ENCODE measurements around the gene PRDM9.

The PRDM9 gene

GRCh38 chr5:23507278-23507685 lies at the start of gene PRDM9:
TSS of gene PRDM9 (plus strand) at chr5:23507609. CDS start at chr5:23509034, 1,425 bp downstream.
- Histone ChIP-seq H3K4me3 (ENCODE audit: low read length) (peak within 1 kb of the TSS; percentile 28), H3K9ac (ENCODE audit: low read length) (peak within 1 kb of the TSS; percentile 39), H3K4me1 (ENCODE audit: control insufficient read depth, insufficient read depth, low read length) (no peaks in the 10 kb centered on the region), H3K36me3 (ENCODE audit: control insufficient read depth, insufficient read depth, low read length, severe bottlenecking) (no peaks in the 10 kb centered on the region), H3K9me3 (ENCODE audit: control insufficient read depth, low read length) (no peaks in the 10 kb centered on the region), H3K27me3 (replicated peaks; ENCODE audit: control insufficient read depth, insufficient read depth, low read length) (peaks cover 6% of the 10 kb centered on the region)
- DNase-seq (ENCODE audit: low read depth), result no peak

GRCh38 chr5:23457780-23458179 lies 49.6 kb upstream of the PRDM9 start:
- H3K9me3 ChIP-seq (ENCODE audit: control insufficient read depth, low read length), result peaks cover 13% of the 10 kb centered on the region
- no peak overlapping the region for H3K9ac ChIP-seq (ENCODE audit: low read length)
- no peaks in the 10 kb centered on the region for H3K36me3 ChIP-seq (ENCODE audit: control insufficient read depth, insufficient read depth, low read length, severe bottlenecking)
- no peaks in the 10 kb centered on the region for H3K27me3 ChIP-seq (replicated peaks; ENCODE audit: control insufficient read depth, insufficient read depth, low read length)
- no peak overlapping the region for H3K4me3 ChIP-seq (ENCODE audit: low read length)
- DNase-seq (ENCODE audit: low read depth), result no peak
- no peaks in the 10 kb centered on the region for H3K4me1 ChIP-seq (ENCODE audit: control insufficient read depth, insufficient read depth, low read length)

DNA sequence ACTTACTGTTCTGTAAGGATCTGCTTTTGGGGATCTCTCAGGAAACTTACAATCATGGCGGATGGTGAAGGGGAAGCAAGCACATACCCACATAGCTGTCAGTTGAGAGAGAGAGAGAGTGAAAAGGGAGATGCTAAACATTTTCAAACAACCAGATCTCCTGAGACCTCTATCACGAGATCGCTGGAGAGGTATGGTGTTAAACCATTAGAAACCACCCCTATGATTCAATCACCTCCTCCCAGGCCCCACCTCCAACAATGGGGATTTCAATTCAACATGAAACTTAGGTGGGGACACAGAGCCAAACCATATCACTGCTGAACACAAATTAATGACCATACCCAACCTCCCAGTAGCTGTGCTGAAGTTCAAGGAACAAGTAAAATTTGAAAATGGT lies 48.2 kb upstream of the PRDM9 start:
- DNase-seq (ENCODE audit: low read depth), result no peak
- Histone ChIP-seq H3K9ac (ENCODE audit: low read length) (no peak overlapping the region), H3K27me3 (replicated peaks; ENCODE audit: control insufficient read depth, insufficient read depth, low read length) (no peaks in the 10 kb centered on the region), H3K4me3 (ENCODE audit: low read length) (no peak overlapping the region), H3K36me3 (ENCODE audit: control insufficient read depth, insufficient read depth, low read length, severe bottlenecking) (no peaks in the 10 kb centered on the region), H3K9me3 (ENCODE audit: control insufficient read depth, low read length) (peaks cover 13% of the 10 kb centered on the region), H3K4me1 (ENCODE audit: control insufficient read depth, insufficient read depth, low read length) (no peaks in the 10 kb centered on the region)

- Histone ChIP-seq H3K9ac (ENCODE audit: low read length) (no peak overlapping the region), H3K4me3 (ENCODE audit: low read length) (no peak overlapping the region), H3K36me3 (ENCODE audit: control insufficient read depth, insufficient read depth, low read length, severe bottlenecking) (no peaks in the 10 kb centered on the region), H3K27me3 (replicated peaks; ENCODE audit: control insufficient read depth, insufficient read depth, low read length) (no peaks in the 10 kb centered on the region), H3K4me1 (ENCODE audit: control insufficient read depth, insufficient read depth, low read length) (no peaks in the 10 kb centered on the region), H3K9me3 (ENCODE audit: control insufficient read depth, low read length) (peaks cover 3% of the 10 kb centered on the region)
- no peak for DNase-seq (ENCODE audit: low read depth)
These were observed 45.8 kb upstream of the PRDM9 start for GRCh38 chr5:23461576-23461975.

- Histone ChIP-seq H3K4me1 (ENCODE audit: control insufficient read depth, insufficient read depth, low read length) (no peaks in the 10 kb centered on the region), H3K27me3 (replicated peaks; ENCODE audit: control insufficient read depth, insufficient read depth, low read length) (no peaks in the 10 kb centered on the region), H3K9me3 (ENCODE audit: control insufficient read depth, low read length) (peaks cover 7% of the 10 kb centered on the region), H3K9ac (ENCODE audit: low read length) (no peak overlapping the region), H3K36me3 (ENCODE audit: control insufficient read depth, insufficient read depth, low read length, severe bottlenecking) (no peaks in the 10 kb centered on the region), H3K4me3 (ENCODE audit: low read length) (no peak overlapping the region)
- DNase-seq (ENCODE audit: low read depth), result no peak
These were observed 41.0 kb upstream of the PRDM9 start for GRCh38 chr5:23466401-23466912.

GRCh38 chr5:23468658-23469057 lies 38.8 kb upstream of the PRDM9 start:
- Histone ChIP-seq H3K27me3 (replicated peaks; ENCODE audit: control insufficient read depth, insufficient read depth, low read length) (no peaks in the 10 kb centered on the region), H3K36me3 (ENCODE audit: control insufficient read depth, insufficient read depth, low read length, severe bottlenecking) (no peaks in the 10 kb centered on the region), H3K4me3 (ENCODE audit: low read length) (no peak overlapping the region), H3K9ac (ENCODE audit: low read length) (no peak overlapping the region), H3K4me1 (ENCODE audit: control insufficient read depth, insufficient read depth, low read length) (no peaks in the 10 kb centered on the region), H3K9me3 (ENCODE audit: control insufficient read depth, low read length) (peaks cover 7% of the 10 kb centered on the region)
- DNase-seq (ENCODE audit: low read depth), result no peak

- Histone ChIP-seq H3K9me3 (ENCODE audit: control insufficient read depth, low read length) (no peaks in the 10 kb centered on the region), H3K4me1 (ENCODE audit: control insufficient read depth, insufficient read depth, low read length) (no peaks in the 10 kb centered on the region), H3K36me3 (ENCODE audit: control insufficient read depth, insufficient read depth, low read length, severe bottlenecking) (no peaks in the 10 kb centered on the region), H3K9ac (ENCODE audit: low read length) (no peak overlapping the region), H3K4me3 (ENCODE audit: low read length) (no peak overlapping the region), H3K27me3 (replicated peaks; ENCODE audit: control insufficient read depth, insufficient read depth, low read length) (no peaks in the 10 kb centered on the region)
- no peak for DNase-seq (ENCODE audit: low read depth)
These were observed 33.5 kb upstream of the PRDM9 start for GRCh38 chr5:23473915-23474314.

DNA sequence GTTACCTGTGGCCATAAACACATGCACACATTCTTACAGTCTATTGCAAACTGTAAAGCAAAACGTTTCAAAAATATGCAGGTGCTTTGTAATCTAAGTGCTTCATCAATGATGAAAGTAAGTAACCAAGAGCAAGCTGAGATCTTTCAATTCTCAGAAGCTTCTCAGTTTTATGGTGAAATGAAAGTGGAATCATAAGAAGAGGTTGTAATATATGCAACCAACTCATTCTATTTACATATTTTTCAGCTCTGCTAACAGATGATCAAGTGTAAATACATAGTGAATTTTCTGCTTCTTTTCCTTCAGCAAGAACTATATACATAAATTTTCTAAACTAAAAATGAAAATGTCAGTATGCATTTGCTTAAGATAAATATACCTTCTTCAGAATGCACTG lies 33.1 kb upstream of the PRDM9 start:
- Histone ChIP-seq H3K9ac (ENCODE audit: low read length) (no peak overlapping the region), H3K9me3 (ENCODE audit: control insufficient read depth, low read length) (no peaks in the 10 kb centered on the region), H3K4me3 (ENCODE audit: low read length) (no peak overlapping the region), H3K36me3 (ENCODE audit: control insufficient read depth, insufficient read depth, low read length, severe bottlenecking) (no peaks in the 10 kb centered on the region), H3K27me3 (replicated peaks; ENCODE audit: control insufficient read depth, insufficient read depth, low read length) (no peaks in the 10 kb centered on the region), H3K4me1 (ENCODE audit: control insufficient read depth, insufficient read depth, low read length) (no peaks in the 10 kb centered on the region)
- no peak for DNase-seq (ENCODE audit: low read depth)

DNA sequence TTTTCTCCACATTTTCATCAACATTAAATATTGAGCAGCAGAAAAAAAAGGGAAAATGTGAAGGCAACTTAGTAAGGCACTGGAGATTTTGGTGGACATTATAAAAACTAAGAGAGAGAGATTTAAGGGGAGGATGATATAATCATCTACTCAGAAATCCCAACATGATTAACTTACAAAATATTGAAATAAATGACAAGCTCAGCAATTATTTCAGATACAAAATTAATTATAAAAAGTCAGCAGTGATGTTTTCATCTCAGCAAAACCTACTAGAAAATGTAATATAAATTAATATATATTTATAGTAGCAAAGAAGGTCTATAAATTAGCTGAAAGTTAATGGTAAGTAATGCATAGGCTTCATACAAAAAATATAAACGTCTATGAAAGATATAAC lies 30.8 kb upstream of the PRDM9 start:
- H3K9me3 ChIP-seq (ENCODE audit: control insufficient read depth, low read length), result no peaks in the 10 kb centered on the region
- no peaks in the 10 kb centered on the region for H3K36me3 ChIP-seq (ENCODE audit: control insufficient read depth, insufficient read depth, low read length, severe bottlenecking)
- no peaks in the 10 kb centered on the region for H3K27me3 ChIP-seq (replicated peaks; ENCODE audit: control insufficient read depth, insufficient read depth, low read length)
- no peak for DNase-seq (ENCODE audit: low read depth)
- no peak overlapping the region for H3K4me3 ChIP-seq (ENCODE audit: low read length)
- no peaks in the 10 kb centered on the region for H3K4me1 ChIP-seq (ENCODE audit: control insufficient read depth, insufficient read depth, low read length)
- H3K9ac ChIP-seq (ENCODE audit: low read length), result no peak overlapping the region

GRCh38 chr5:23482642-23483041 lies 24.8 kb upstream of the PRDM9 start:
- no peak overlapping the region for H3K4me3 ChIP-seq (ENCODE audit: low read length)
- no peak overlapping the region for H3K9ac ChIP-seq (ENCODE audit: low read length)
- H3K27me3 ChIP-seq (replicated peaks; ENCODE audit: control insufficient read depth, insufficient read depth, low read length), result no peaks in the 10 kb centered on the region
- DNase-seq (ENCODE audit: low read depth), result no peak
- H3K36me3 ChIP-seq (ENCODE audit: control insufficient read depth, insufficient read depth, low read length, severe bottlenecking), result no peaks in the 10 kb centered on the region
- no peaks in the 10 kb centered on the region for H3K9me3 ChIP-seq (ENCODE audit: control insufficient read depth, low read length)
- no peaks in the 10 kb centered on the region for H3K4me1 ChIP-seq (ENCODE audit: control insufficient read depth, insufficient read depth, low read length)

DNA sequence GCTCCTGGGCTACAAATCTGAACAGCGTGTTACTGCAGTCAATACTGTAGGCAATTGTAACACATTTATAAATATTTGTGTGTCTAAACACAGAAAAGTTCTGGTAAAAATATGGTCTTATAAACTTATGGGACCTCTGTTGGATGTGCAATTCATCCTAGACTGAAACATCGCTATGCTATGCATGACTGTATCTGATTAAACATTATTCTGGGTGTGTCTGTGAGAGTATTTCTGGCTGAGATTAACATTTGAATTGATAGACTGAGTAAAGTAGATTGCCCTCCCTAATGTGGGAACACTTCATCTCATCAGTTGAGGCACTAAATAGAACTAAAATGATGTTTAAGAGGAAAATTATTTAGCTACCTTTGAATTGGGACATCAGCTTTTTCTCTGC lies 24.3 kb upstream of the PRDM9 start:
- DNase-seq (ENCODE audit: low read depth), result no peak
- Histone ChIP-seq H3K27me3 (replicated peaks; ENCODE audit: control insufficient read depth, insufficient read depth, low read length) (no peaks in the 10 kb centered on the region), H3K9ac (ENCODE audit: low read length) (no peak overlapping the region), H3K4me3 (ENCODE audit: low read length) (no peak overlapping the region), H3K9me3 (ENCODE audit: control insufficient read depth, low read length) (no peaks in the 10 kb centered on the region), H3K36me3 (ENCODE audit: control insufficient read depth, insufficient read depth, low read length, severe bottlenecking) (no peaks in the 10 kb centered on the region), H3K4me1 (ENCODE audit: control insufficient read depth, insufficient read depth, low read length) (no peaks in the 10 kb centered on the region)

GRCh38 chr5:23484096-23484495 lies 23.3 kb upstream of the PRDM9 start:
- H3K9me3 ChIP-seq (ENCODE audit: control insufficient read depth, low read length), result no peaks in the 10 kb centered on the region
- H3K4me1 ChIP-seq (ENCODE audit: control insufficient read depth, insufficient read depth, low read length), result no peaks in the 10 kb centered on the region
- no peak overlapping the region for H3K4me3 ChIP-seq (ENCODE audit: low read length)
- no peak for DNase-seq (ENCODE audit: low read depth)
- no peaks in the 10 kb centered on the region for H3K27me3 ChIP-seq (replicated peaks; ENCODE audit: control insufficient read depth, insufficient read depth, low read length)
- no peaks in the 10 kb centered on the region for H3K36me3 ChIP-seq (ENCODE audit: control insufficient read depth, insufficient read depth, low read length, severe bottlenecking)
- H3K9ac ChIP-seq (ENCODE audit: low read length), result no peak overlapping the region

Data from adipocyte (in vitro differentiated cells).